Stimulated activated CD8-positive, alpha-beta memory T cell treated with anti-CD3 and anti-CD28 coated beads, Interleukin-4, amount 100 ng/mL, for 24 hours (primary cell): ENCODE data around the gene RASAL2.

ENCODE experiments used
- DNase-seq: peaks from one replicate; pipeline ENCODE4 v3.0.0-alpha.2; 2020; ENCODE audit warnings: low read depth

The RASAL2 gene

GRCh38 chr1:178093951-178094738 lies at the start of gene RASAL2:
Gene RASAL2 (plus strand): TSS chr1:178094104. CDS start chr1:178094493, 389 bp downstream.
- DNase-seq = no peak

GRCh38 chr1:178046591-178047270 lies 47.2 kb upstream of the RASAL2 start:
- DNase-seq = no peak

GRCh38 chr1:178047403-178048093 lies 46.4 kb upstream of the RASAL2 start:
- DNase-seq = no peak

- no peak for DNase-seq
These were observed 45.5 kb upstream of the RASAL2 start for GRCh38 chr1:178048426-178048825.

- no peak for DNase-seq
These were observed 45.0 kb upstream of the RASAL2 start for GRCh38 chr1:178048883-178049282.

GRCh38 chr1:178050084-178050483 lies 43.8 kb upstream of the RASAL2 start:
- DNase-seq = no peak

GRCh38 chr1:178051071-178051470 lies 42.8 kb upstream of the RASAL2 start:
- DNase-seq = no peak

- no peak for DNase-seq
These were observed 41.0 kb upstream of the RASAL2 start for GRCh38 chr1:178052650-178053461.

GRCh38 chr1:178055093-178055492 lies 38.8 kb upstream of the RASAL2 start:
- no peak for DNase-seq

- no peak for DNase-seq
These were observed 38.0 kb upstream of the RASAL2 start for GRCh38 chr1:178055779-178056471.

- DNase-seq = no peak
These were observed 36.7 kb upstream of the RASAL2 start for GRCh38 chr1:178057141-178057765.

GRCh38 chr1:178057912-178058534 lies 35.9 kb upstream of the RASAL2 start:
- no peak for DNase-seq

- DNase-seq = no peak
These were observed 32.9 kb upstream of the RASAL2 start for GRCh38 chr1:178060789-178061556.

GRCh38 chr1:178061620-178062019 lies 32.3 kb upstream of the RASAL2 start:
- no peak for DNase-seq

GRCh38 chr1:178064191-178064821 lies 29.6 kb upstream of the RASAL2 start:
- no peak for DNase-seq

GRCh38 chr1:178065250-178065649 lies 28.7 kb upstream of the RASAL2 start:
- no peak for DNase-seq

GRCh38 chr1:178066296-178066907 lies 27.5 kb upstream of the RASAL2 start:
- DNase-seq = no peak

GRCh38 chr1:178066908-178067614 lies 26.8 kb upstream of the RASAL2 start:
- no peak for DNase-seq
